Endothelial cell (in vitro differentiated cells): ENCODE measurements around the gene ARL3. TPM values are rescaled to one million over a fixed set of nuclear protein-coding genes. Genes with fewer than 3 reads are reported as not detected.
"Not testable (repeated sequence)": the region's sequence is repeated elsewhere in the genome, so short reads cannot be mapped to it uniquely, and the experiment has no call there.

Experiments
- DNase-seq: peaks from one replicate; pipeline ENCODE4 v3.0.0; 2021; ENCODE audit warnings: low spot score
- H3K27ac Mint-ChIP-seq: one replicate; pipeline ENCODE4 v1.8.0; 2021; ENCODE audit warnings: mixed read lengths, inconsistent platforms; ENCODE audit not compliant: unreplicated experiment
- H3K27me3 Mint-ChIP-seq: one replicate; pipeline ENCODE4 v1.8.0; 2021; ENCODE audit warnings: mild to moderate bottlenecking, moderate library complexity, mixed read lengths, inconsistent platforms; ENCODE audit not compliant: unreplicated experiment
- H3K36me3 Mint-ChIP-seq: one replicate; pipeline ENCODE4 v1.8.0; 2021; ENCODE audit warnings: mild to moderate bottlenecking, low read depth, mixed read lengths, inconsistent platforms; ENCODE audit not compliant: unreplicated experiment
- H3K4me1 Mint-ChIP-seq: one replicate; pipeline ENCODE4 v1.8.0; 2021; ENCODE audit warnings: mild to moderate bottlenecking, mixed read lengths, inconsistent platforms; ENCODE audit not compliant: unreplicated experiment
- H3K4me3 Mint-ChIP-seq: one replicate; pipeline ENCODE4 v1.8.0; 2021; ENCODE audit warnings: mild to moderate bottlenecking, mixed read lengths, inconsistent platforms; ENCODE audit not compliant: unreplicated experiment
- H3K9me3 Mint-ChIP-seq: one replicate; pipeline ENCODE4 v1.8.0; 2021; ENCODE audit warnings: mixed read lengths, inconsistent platforms; ENCODE audit not compliant: unreplicated experiment
- CTCF ChIP-seq: fragments of 200-600 bp; sonication (generic); IDR thresholded peaks from one replicate; pipeline ENCODE4 v1.5.0; 2021; ENCODE audit warnings: antibody characterized with exemption; ENCODE audit not compliant: unreplicated experiment
- total RNA-seq: library from RNA; stranded (reverse); fragmentation: NEBNext Ultra II Directional; extraction: Animal tissue kit (Norgen Biotek cat#: 25700); gene quantifications from one replicate; pipeline ENCODE4 v1.2.1, GENCODE V29; 2021; ENCODE audit not compliant: unreplicated experiment

The ARL3 gene
- total RNA-seq, 1 donor from 2014 or later: 9.0 TPM

- Mint-ChIP-seq H3K27ac (no peak overlapping the region), H3K4me1 (no peaks in the 10 kb centered on the region), H3K4me3 (no peak overlapping the region), H3K9me3 (no peaks in the 10 kb centered on the region), H3K36me3 (peaks cover 14% of the 10 kb centered on the region), H3K27me3 (peaks cover 4% of the 10 kb centered on the region)
- no peak for TF ChIP-seq CTCF
- DNase-seq: no peak
Measured at GRCh38 chr10:102701272-102701671, 12.9 kb downstream of the ARL3 start.

GRCh38 chr10:102698894-102699293 is 15.3 kb downstream of the ARL3 start:
- peaks cover 4% of the 10 kb centered on the region for H3K27me3 Mint-ChIP-seq
- peaks cover 14% of the 10 kb centered on the region for H3K36me3 Mint-ChIP-seq
- TF ChIP-seq CTCF: no peak
- H3K9me3 Mint-ChIP-seq: no peaks in the 10 kb centered on the region
- DNase-seq: no peak
- H3K4me3 Mint-ChIP-seq: no peak overlapping the region
- no peak overlapping the region for H3K27ac Mint-ChIP-seq
- H3K4me1 Mint-ChIP-seq: no peaks in the 10 kb centered on the region

- Mint-ChIP-seq H3K36me3 (peaks cover 14% of the 10 kb centered on the region), H3K27ac (no peak overlapping the region), H3K9me3 (no peaks in the 10 kb centered on the region), H3K4me3 (no peak overlapping the region), H3K27me3 (peaks cover 4% of the 10 kb centered on the region), H3K4me1 (no peaks in the 10 kb centered on the region)
- DNase-seq: no peak
- TF ChIP-seq CTCF: no peak
Measured at GRCh38 chr10:102696736-102697135, 17.5 kb downstream of the ARL3 start.

GRCh38 chr10:102695401-102695800 is 18.8 kb downstream of the ARL3 start:
- H3K4me3 Mint-ChIP-seq, H3K27me3 Mint-ChIP-seq, H3K4me1 Mint-ChIP-seq, DNase-seq, H3K9me3 Mint-ChIP-seq, H3K27ac Mint-ChIP-seq: not testable (repeated sequence)
- H3K36me3 Mint-ChIP-seq: peaks cover 14% of the 10 kb centered on the region

GRCh38 chr10:102691285-102692066 is 22.7 kb downstream of the ARL3 start:
- Mint-ChIP-seq H3K4me3 (no peak overlapping the region), H3K27me3 (no peaks in the 10 kb centered on the region), H3K27ac (peak overlapping the region; percentile 58), H3K9me3 (no peaks in the 10 kb centered on the region), H3K36me3 (peaks cover 1% of the 10 kb centered on the region), H3K4me1 (peaks cover 4% of the 10 kb centered on the region)
- DNase-seq: no peak
- TF ChIP-seq CTCF: no peak
